GM12891 (cell line): Measurements from ENCODE around the gene PARVB.
A peak's percentile ranks its signal among the peaks of the same experiment; 100 is the strongest.

Experiments used
- POLR2A ChIP-seq: IDR thresholded peaks from 2 replicates; pipeline ENCODE4 v1.6.1; 2011; ENCODE audit warnings: low read depth, low read length, control low read depth
- SPI1 ChIP-seq: IDR thresholded peaks from 2 replicates; pipeline ENCODE4 v1.6.1; 2011; ENCODE audit warnings: low read depth, low read length, control low read depth

GRCh38 chr22:44182588-44183286 lies 158.6 kb downstream of the PARVB start:
- TF ChIP-seq SPI1 (peak; percentile 88), POLR2A (no peak; the same call in 1 of the 2 replicates)
